ENCODE data around the gene RAB6C.

DNA sequence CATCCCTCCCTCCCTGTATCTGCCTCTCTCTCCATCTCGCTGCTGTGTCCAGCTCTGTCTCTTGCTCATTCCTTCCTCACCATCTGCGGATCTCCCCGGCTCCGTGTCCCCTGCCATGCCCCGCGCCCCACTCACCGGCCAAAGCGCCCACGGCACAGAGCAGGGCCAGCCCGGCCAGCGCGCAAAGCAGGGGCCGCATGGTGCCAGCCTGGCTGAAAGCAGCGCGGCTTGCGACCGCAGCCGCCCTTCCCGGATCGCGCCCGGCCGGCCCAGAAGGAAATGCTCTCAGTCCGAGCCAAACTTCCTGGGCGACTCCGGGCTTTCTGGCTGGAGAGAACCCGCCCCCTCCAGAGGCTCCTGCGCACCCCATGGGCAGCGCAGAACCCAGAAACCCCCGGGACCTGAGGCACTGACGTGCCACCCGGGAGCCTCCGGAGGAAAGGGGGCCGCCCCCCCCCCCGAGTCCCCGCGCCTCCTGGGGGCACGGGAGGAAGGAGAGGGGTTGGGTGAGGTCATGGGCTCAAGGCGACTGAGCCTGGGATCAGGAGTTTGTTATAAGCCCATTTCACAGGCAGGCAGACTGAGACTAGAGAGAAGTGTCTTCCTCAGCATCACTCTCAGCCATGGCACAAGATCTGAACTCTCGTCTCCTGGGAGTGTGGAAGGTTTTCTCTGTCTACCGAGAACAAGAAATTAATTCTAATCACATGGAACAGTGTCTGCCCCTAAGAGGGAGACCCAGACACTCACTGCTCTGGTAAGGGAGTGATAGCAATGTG is 45.2 kb upstream of the RAB6C start:
- TF ChIP-seq, protein P1, sequence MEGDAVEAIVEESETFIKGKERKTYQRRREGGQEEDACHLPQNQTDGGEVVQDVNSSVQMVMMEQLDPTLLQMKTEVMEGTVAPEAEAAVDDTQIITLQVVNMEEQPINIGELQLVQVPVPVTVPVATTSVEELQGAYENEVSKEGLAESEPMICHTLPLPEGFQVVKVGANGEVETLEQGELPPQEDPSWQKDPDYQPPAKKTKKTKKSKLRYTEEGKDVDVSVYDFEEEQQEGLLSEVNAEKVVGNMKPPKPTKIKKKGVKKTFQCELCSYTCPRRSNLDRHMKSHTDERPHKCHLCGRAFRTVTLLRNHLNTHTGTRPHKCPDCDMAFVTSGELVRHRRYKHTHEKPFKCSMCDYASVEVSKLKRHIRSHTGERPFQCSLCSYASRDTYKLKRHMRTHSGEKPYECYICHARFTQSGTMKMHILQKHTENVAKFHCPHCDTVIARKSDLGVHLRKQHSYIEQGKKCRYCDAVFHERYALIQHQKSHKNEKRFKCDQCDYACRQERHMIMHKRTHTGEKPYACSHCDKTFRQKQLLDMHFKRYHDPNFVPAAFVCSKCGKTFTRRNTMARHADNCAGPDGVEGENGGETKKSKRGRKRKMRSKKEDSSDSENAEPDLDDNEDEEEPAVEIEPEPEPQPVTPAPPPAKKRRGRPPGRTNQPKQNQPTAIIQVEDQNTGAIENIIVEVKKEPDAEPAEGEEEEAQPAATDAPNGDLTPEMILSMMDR (IDR thresholded peaks at IDR 0.05; ENCODE audit: poor library complexity), result no peak
- no peak for TF ChIP-seq EZH2 (IDR thresholded peaks at IDR 0.05; ENCODE audit: borderline replicate concordance)
- TF ChIP-seq EZH2phosphoT487 (IDR thresholded peaks at IDR 0.05; ENCODE audit: low read depth, severe bottlenecking, unreplicated experiment), result no peak
